ENCODE data around the gene SUSD4. TPM values are rescaled to one million over a fixed set of nuclear protein-coding genes. Genes with fewer than 3 reads are reported as not detected.

Gene SUSD4
- total and polyA plus RNA-seq, 2 donors = 4.6 to 5.2 TPM

- H3K27me3 ChIP-seq (ENCODE audit: control insufficient read depth in 2 of 2, insufficient read depth in 1 of 2, low read length in 1 of 2) = no peaks in the 10 kb centered on the region
- WGBS = 9% methylated on average over 2 of the region's 2 CpGs
- peak in 4 of 9 donors; percentile 26 to 75 (median 45) for DNase-seq (ENCODE audit: low read depth in 6 of 9, low spot score in 9 of 9)
- H3K36me3 ChIP-seq (ENCODE audit: control insufficient read depth in 2 of 2, insufficient read depth in 2 of 2, low read length in 1 of 2) = no peaks in the 10 kb centered on the region
- no peaks in the 10 kb centered on the region for H3K9me3 ChIP-seq (ENCODE audit: control insufficient read depth in 2 of 2, insufficient read depth in 1 of 2, low read length in 1 of 2)
- H3K27ac ChIP-seq (ENCODE audit: low read depth in 1 of 2, low read length in 1 of 2) = no peak overlapping the region
- H3K4me3 ChIP-seq (ENCODE audit: low read length in 2 of 2) = no peak overlapping the region
- peaks cover 17 to 34% of the 10 kb centered on the region in 2 donors for H3K4me1 ChIP-seq (ENCODE audit: control insufficient read depth in 2 of 2, insufficient read depth in 2 of 2, low read length in 2 of 2)
Observed at GRCh38 chr1:223315665-223316064, 48.3 kb downstream of the SUSD4 start.

GRCh38 chr1:223313415-223313754 is 50.6 kb downstream of the SUSD4 start:
- Histone ChIP-seq H3K36me3 (ENCODE audit: control insufficient read depth in 2 of 2, insufficient read depth in 2 of 2, low read length in 1 of 2) (no peaks in the 10 kb centered on the region), H3K4me1 (ENCODE audit: control insufficient read depth in 2 of 2, insufficient read depth in 2 of 2, low read length in 2 of 2) (peaks cover 11 to 27% of the 10 kb centered on the region in 2 donors), H3K27ac (ENCODE audit: low read depth in 1 of 2, low read length in 1 of 2) (no peak overlapping the region), H3K4me3 (ENCODE audit: low read length in 2 of 2) (no peak overlapping the region), H3K9me3 (ENCODE audit: control insufficient read depth in 2 of 2, insufficient read depth in 1 of 2, low read length in 1 of 2) (no peaks in the 10 kb centered on the region), H3K27me3 (ENCODE audit: control insufficient read depth in 2 of 2, insufficient read depth in 1 of 2, low read length in 1 of 2) (no peaks in the 10 kb centered on the region)
- no peak for DNase-seq (ENCODE audit: low read depth in 6 of 9, low spot score in 9 of 9)

GRCh38 chr1:223312705-223313414 is 51.1 kb downstream of the SUSD4 start:
- 73% methylated on average over 5 of the region's 5 CpGs for WGBS
- H3K27ac ChIP-seq (ENCODE audit: low read depth in 1 of 2, low read length in 1 of 2) = no peak overlapping the region
- no peaks in the 10 kb centered on the region for H3K36me3 ChIP-seq (ENCODE audit: control insufficient read depth in 2 of 2, insufficient read depth in 2 of 2, low read length in 1 of 2)
- DNase-seq (ENCODE audit: low read depth in 6 of 9, low spot score in 9 of 9) = no peak
- peaks cover 11 to 31% of the 10 kb centered on the region in 2 donors for H3K4me1 ChIP-seq (ENCODE audit: control insufficient read depth in 2 of 2, insufficient read depth in 2 of 2, low read length in 2 of 2)
- no peaks in the 10 kb centered on the region for H3K27me3 ChIP-seq (ENCODE audit: control insufficient read depth in 2 of 2, insufficient read depth in 1 of 2, low read length in 1 of 2)
- H3K4me3 ChIP-seq (ENCODE audit: low read length in 2 of 2) = no peak overlapping the region
- no peaks in the 10 kb centered on the region for H3K9me3 ChIP-seq (ENCODE audit: control insufficient read depth in 2 of 2, insufficient read depth in 1 of 2, low read length in 1 of 2)

GRCh38 chr1:223312273-223312672 is 51.7 kb downstream of the SUSD4 start:
- Histone ChIP-seq H3K9me3 (ENCODE audit: control insufficient read depth in 2 of 2, insufficient read depth in 1 of 2, low read length in 1 of 2) (no peaks in the 10 kb centered on the region), H3K36me3 (ENCODE audit: control insufficient read depth in 2 of 2, insufficient read depth in 2 of 2, low read length in 1 of 2) (no peaks in the 10 kb centered on the region), H3K27me3 (ENCODE audit: control insufficient read depth in 2 of 2, insufficient read depth in 1 of 2, low read length in 1 of 2) (no peaks in the 10 kb centered on the region), H3K4me3 (ENCODE audit: low read length in 2 of 2) (no peak overlapping the region), H3K27ac (ENCODE audit: low read depth in 1 of 2, low read length in 1 of 2) (no peak overlapping the region), H3K4me1 (ENCODE audit: control insufficient read depth in 2 of 2, insufficient read depth in 2 of 2, low read length in 2 of 2) (peaks cover 17 to 36% of the 10 kb centered on the region in 2 donors)
- no peak for DNase-seq (ENCODE audit: low read depth in 6 of 9, low spot score in 9 of 9)
- WGBS = 96% methylated on average over 2 of the region's 2 CpGs

GRCh38 chr1:223311826-223312225 is 52.1 kb downstream of the SUSD4 start:
- H3K9me3 ChIP-seq (ENCODE audit: control insufficient read depth in 2 of 2, insufficient read depth in 1 of 2, low read length in 1 of 2) = no peaks in the 10 kb centered on the region
- no peaks in the 10 kb centered on the region for H3K36me3 ChIP-seq (ENCODE audit: control insufficient read depth in 2 of 2, insufficient read depth in 2 of 2, low read length in 1 of 2)
- no peak overlapping the region for H3K4me3 ChIP-seq (ENCODE audit: low read length in 2 of 2)
- 97% methylated on average over 3 of the region's 3 CpGs for WGBS
- no peaks in the 10 kb centered on the region for H3K27me3 ChIP-seq (ENCODE audit: control insufficient read depth in 2 of 2, insufficient read depth in 1 of 2, low read length in 1 of 2)
- no peak for DNase-seq (ENCODE audit: low read depth in 6 of 9, low spot score in 9 of 9)
- H3K27ac ChIP-seq (ENCODE audit: low read depth in 1 of 2, low read length in 1 of 2) = no peak overlapping the region
- peaks cover 17 to 36% of the 10 kb centered on the region in 2 donors for H3K4me1 ChIP-seq (ENCODE audit: control insufficient read depth in 2 of 2, insufficient read depth in 2 of 2, low read length in 2 of 2)

- H3K27me3 ChIP-seq (ENCODE audit: control insufficient read depth in 2 of 2, insufficient read depth in 1 of 2, low read length in 1 of 2) = no peaks in the 10 kb centered on the region
- DNase-seq (ENCODE audit: low read depth in 6 of 9, low spot score in 9 of 9) = peak in 6 of 9 donors; percentile 61 to 89 (median 69)
- WGBS = 45% methylated on average over 2 of the region's 2 CpGs
- no peak overlapping the region for H3K4me3 ChIP-seq (ENCODE audit: low read length in 2 of 2)
- H3K9me3 ChIP-seq (ENCODE audit: control insufficient read depth in 2 of 2, insufficient read depth in 1 of 2, low read length in 1 of 2) = peaks cover 0 to 4% of the 10 kb centered on the region in 2 donors
- H3K27ac ChIP-seq (ENCODE audit: low read depth in 1 of 2, low read length in 1 of 2) = no peak overlapping the region
- peaks cover 8 to 13% of the 10 kb centered on the region in 2 donors for H3K4me1 ChIP-seq (ENCODE audit: control insufficient read depth in 2 of 2, insufficient read depth in 2 of 2, low read length in 2 of 2)
- H3K36me3 ChIP-seq (ENCODE audit: control insufficient read depth in 2 of 2, insufficient read depth in 2 of 2, low read length in 1 of 2) = no peaks in the 10 kb centered on the region
Observed at GRCh38 chr1:223308136-223308535, 55.8 kb downstream of the SUSD4 start.

DNA sequence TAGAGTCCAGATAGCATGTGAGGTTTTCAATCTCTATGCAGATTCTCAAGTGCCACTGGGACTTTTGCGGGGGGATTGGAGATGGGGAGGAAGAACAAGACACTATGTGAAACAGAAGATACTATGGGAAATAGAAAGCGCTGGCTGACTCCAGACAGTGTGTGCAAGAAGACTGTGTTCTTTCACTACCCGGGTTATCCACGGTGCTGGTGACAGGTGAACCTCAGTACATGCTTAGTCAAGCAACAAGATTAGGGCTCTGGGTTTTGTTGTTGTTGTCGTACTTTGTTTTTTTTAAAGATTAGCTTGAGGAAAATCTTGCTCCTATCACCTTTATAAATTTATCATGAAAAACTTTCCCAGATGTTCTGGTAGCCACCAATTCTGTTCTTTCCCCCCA is 56.4 kb downstream of the SUSD4 start:
- WGBS = 94% methylated on average over 5 of the region's 5 CpGs
- H3K27ac ChIP-seq (ENCODE audit: low read depth in 1 of 2, low read length in 1 of 2) = no peak overlapping the region
- H3K9me3 ChIP-seq (ENCODE audit: control insufficient read depth in 2 of 2, insufficient read depth in 1 of 2, low read length in 1 of 2) = peaks cover 0 to 9% of the 10 kb centered on the region in 2 donors
- no peak overlapping the region for H3K4me3 ChIP-seq (ENCODE audit: low read length in 2 of 2)
- H3K36me3 ChIP-seq (ENCODE audit: control insufficient read depth in 2 of 2, insufficient read depth in 2 of 2, low read length in 1 of 2) = no peaks in the 10 kb centered on the region
- H3K27me3 ChIP-seq (ENCODE audit: control insufficient read depth in 2 of 2, insufficient read depth in 1 of 2, low read length in 1 of 2) = no peaks in the 10 kb centered on the region
- H3K4me1 ChIP-seq (ENCODE audit: control insufficient read depth in 2 of 2, insufficient read depth in 2 of 2, low read length in 2 of 2) = peaks cover 9 to 14% of the 10 kb centered on the region in 2 donors
- DNase-seq (ENCODE audit: low read depth in 6 of 9, low spot score in 9 of 9) = no peak

- 85% methylated on average over 1 of the region's 1 CpG for WGBS
- peaks cover 0 to 15% of the 10 kb centered on the region in 2 donors for H3K9me3 ChIP-seq (ENCODE audit: control insufficient read depth in 2 of 2, insufficient read depth in 1 of 2, low read length in 1 of 2)
- H3K4me3 ChIP-seq (ENCODE audit: low read length in 2 of 2) = no peak overlapping the region
- no peak overlapping the region for H3K27ac ChIP-seq (ENCODE audit: low read depth in 1 of 2, low read length in 1 of 2)
- H3K36me3 ChIP-seq (ENCODE audit: control insufficient read depth in 2 of 2, insufficient read depth in 2 of 2, low read length in 1 of 2) = no peaks in the 10 kb centered on the region
- H3K4me1 ChIP-seq (ENCODE audit: control insufficient read depth in 2 of 2, insufficient read depth in 2 of 2, low read length in 2 of 2) = peaks cover 24 to 38% of the 10 kb centered on the region in 2 donors
- DNase-seq (ENCODE audit: low read depth in 6 of 9, low spot score in 9 of 9) = no peak
- no peaks in the 10 kb centered on the region for H3K27me3 ChIP-seq (ENCODE audit: control insufficient read depth in 2 of 2, insufficient read depth in 1 of 2, low read length in 1 of 2)
Observed at GRCh38 chr1:223304931-223305330, 59.0 kb downstream of the SUSD4 start.

DNA sequence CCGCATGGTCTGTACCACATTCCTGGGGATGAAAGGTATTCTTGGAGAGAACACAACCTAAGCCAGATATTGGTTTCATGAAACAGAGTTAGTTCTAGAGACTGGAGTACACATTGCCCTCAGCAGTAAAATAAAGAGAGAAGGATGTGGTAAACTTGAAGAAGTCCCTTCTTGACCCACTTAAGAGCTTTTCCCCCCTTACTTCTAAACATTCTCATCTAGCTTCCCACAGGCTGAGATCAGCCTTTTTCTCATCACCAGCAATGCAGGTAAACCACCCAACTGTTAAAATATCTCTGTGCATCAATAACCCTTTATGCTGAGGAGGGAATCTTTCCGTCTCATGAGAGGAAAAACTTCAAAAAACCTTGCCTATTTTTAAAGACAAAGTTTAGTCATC is 62.6 kb downstream of the SUSD4 start:
- Histone ChIP-seq H3K27ac (ENCODE audit: low read depth in 1 of 2, low read length in 1 of 2) (no peak overlapping the region), H3K36me3 (ENCODE audit: control insufficient read depth in 2 of 2, insufficient read depth in 2 of 2, low read length in 1 of 2) (no peaks in the 10 kb centered on the region), H3K27me3 (ENCODE audit: control insufficient read depth in 2 of 2, insufficient read depth in 1 of 2, low read length in 1 of 2) (no peaks in the 10 kb centered on the region), H3K4me1 (ENCODE audit: control insufficient read depth in 2 of 2, insufficient read depth in 2 of 2, low read length in 2 of 2) (peaks cover 16 to 27% of the 10 kb centered on the region in 2 donors), H3K9me3 (ENCODE audit: control insufficient read depth in 2 of 2, insufficient read depth in 1 of 2, low read length in 1 of 2) (peaks cover 0 to 15% of the 10 kb centered on the region in 2 donors), H3K4me3 (ENCODE audit: low read length in 2 of 2) (no peak overlapping the region)
- WGBS = 53% methylated on average over 2 of the region's 2 CpGs
- DNase-seq (ENCODE audit: low read depth in 6 of 9, low spot score in 9 of 9) = peak in 5 of 9 donors; percentile 41 to 81 (median 51)
